ENCODE measurements around the gene CD180.

Gene CD180

DNA sequence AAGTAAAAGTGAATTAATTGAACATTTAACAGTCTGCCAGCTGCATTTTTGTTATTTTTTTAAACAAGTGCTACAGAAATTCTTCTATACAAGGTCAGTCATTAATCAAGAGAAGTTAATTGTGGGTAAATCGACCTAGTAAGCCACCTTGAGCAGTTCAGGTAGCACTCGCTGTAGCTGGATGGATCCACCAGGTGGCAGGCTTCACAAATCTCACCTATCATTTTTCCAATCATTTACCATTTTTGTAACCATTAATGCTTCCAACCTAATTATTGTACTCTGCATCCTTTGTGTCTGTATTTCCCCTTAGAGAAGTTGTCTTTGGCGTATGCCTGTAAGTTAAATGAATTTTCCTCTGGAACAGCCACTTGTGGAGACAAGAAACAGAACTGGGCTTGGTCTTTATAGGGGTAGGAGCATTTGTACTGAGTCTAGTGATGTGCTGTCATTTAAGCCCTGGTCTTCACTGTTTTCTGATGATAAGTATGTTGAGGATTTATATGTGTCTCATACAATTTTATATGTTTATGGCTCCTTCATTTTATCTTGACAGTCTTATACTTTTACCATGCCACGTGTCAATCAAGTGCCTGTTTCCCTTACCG, 39.5 kb downstream of the CD180 start:
- DNase-seq, result peak; percentile 4

DNA sequence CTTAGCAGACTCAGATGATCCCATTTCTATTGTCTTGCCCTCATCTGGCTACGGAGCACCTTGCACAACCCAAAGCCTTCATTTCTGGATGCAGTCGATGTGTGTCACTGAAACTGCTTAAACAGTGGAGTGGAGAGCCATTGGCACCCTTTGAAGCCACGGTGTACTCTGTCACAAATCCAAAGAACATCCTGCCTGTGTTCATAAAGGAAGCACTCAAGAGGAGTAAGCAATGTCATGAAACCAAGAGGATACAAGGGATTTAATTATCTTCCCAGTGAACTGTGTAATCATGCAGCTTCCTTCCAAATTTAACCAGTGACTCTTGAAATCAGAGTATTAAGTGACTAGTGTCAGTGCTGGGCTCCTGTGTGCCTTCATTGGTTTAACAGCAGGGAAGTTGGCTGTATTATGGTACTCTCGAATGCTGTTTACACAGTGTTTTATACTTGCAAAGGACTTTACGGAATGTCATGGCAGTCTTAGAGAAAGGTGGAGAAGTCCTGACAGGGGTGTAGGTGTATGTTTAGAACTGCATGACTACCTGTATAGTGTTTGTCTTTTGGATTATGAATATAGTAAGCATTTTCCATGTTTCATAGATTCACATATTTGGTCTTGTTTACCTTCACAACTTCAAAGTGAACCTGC, 41.9 kb downstream of the CD180 start:
- no peak for DNase-seq

DNA sequence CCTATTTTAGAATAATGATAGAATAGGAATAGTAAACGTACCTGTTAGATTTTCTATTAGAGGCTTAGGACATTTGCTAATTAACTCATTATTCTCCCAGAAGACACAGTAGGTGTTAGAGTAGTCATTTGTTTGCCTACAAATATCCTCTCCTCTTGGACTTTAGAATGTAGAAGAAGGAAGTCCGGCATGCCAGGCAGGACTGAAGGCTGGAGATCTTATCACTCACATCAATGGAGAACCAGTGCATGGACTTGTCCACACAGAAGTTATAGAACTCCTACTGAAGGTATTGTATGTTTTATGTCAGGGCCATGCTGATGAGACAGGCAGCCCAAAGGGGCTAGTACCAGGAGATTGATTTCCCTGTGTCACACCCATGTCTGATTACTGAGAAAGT, 43.3 kb downstream of the CD180 start:
- no peak for DNase-seq

DNA sequence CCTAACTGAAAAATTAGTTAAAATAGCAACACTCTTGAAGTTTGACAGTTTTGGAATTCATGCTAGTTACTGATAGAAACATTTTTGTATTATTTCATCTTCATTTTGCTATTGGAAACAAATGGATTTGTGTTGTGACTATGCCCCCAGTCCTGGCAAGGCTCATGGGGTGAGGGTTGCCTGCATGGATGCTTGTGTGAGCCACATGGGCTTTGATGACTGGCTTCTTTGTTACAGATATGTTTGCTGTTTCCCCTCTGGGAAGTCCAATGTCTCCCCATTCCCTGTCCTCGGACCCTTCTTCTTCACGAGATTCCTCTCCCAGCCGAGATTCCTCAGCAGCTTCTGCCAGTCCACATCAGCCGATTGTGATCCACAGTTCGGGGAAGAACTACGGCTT, 44.2 kb downstream of the CD180 start:
- no peak for DNase-seq

DNA sequence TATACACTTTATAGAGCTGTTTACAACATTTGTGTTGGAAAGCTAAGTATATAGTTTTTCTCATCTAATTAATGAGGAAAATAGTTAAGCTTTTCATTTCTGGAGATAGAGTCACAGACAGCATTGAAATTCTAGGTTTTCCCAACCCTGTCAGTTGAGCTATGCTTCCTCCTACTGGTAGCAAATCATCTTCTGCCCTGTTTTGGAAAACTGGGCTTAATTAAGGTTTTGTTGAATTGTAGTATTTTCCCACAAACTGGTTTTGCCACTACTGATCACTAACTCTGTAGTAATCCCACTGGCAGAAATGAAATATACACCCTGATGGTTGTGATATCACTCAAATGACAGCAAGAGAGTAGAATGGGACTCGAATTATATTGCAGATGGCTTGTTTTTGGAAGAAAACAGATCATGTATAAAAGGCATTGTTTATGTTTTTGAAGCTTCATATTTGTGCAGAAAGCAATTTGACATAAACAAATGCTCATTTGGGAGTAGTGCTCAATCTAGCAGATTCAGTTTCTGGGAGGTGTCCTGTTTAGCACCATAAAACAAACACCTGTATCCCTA, 46.6 kb downstream of the CD180 start:
- no peak for DNase-seq

DNA sequence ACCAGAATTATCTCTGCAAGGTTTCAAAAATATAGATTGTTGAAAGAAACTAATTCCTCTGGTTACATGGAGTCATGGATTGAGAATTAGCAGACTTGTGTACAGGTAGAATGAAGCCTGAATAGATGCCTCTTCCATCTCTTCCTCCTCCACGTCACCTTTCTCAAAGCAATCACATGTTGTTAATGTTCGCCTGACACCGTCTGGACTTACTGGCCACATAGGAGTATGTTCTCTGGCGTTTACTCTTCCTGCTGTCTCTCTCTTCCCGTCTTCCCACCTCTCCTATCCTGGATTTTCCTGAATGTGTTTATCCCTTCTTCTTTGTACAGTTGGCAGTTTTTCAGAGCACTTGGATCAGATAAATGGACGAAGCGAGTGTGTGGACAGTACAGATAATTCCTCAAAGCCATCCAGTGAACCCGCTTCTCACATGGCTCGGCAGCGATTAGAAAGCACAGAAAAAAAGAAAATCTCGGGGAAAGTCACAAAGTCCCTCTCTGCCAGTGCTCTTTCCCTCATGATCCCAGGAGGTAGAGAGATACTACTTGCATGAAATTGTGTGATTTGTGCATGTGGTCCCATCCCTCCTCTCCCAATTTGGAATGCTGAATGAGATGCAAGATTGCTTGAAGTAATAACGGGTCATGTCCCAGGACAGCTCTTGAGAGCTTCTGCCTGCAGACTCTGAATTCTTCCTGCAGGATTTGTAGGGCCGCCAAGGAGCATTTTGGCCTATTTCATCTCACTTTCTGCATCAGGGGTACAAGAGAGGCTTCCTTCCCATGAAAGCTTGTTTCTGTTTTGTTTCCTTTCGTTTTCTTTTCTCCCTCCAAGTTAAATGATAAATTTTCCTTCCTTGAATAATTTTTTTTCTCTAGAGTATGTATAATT, 47.3 kb downstream of the CD180 start:
- no peak for DNase-seq

DNA sequence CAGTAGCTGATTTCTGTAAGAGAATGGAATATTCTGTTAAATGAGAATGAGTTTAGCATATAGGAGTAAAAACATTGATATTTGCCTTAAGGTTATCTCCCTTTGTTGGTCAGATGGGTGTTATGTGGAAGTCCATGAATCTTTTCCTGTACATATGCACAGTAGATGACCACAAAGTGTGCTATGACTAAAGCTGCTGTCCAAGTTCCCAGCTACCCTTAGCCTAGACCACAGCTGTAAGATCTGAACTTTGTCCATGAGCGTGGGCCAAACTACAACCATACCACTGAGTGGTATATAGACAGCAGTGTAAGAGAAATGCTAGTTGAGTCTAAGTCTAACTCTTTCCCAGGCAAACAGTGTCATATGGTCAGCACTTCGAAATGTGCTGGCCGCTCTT, 48.8 kb downstream of the CD180 start:
- DNase-seq, result no peak

DNA sequence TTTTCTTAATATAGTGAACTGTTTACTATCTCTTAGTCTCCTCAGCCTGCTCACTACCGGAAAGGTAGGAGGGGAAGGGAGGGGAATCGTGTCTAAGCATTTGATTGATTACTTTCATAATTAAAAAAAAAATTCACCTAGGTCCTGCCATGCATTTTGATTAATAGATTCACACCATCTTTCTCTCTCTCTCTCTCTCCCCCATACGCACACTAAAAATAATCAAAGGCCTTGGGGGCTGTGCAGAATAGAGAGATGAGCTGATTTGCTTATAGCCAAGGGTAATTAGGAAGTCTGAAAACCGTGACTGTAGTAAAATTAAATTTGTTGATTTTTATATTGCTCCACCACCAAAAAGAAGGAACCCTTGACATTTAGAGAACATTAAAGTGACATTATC, 49.6 kb downstream of the CD180 start:
- no peak for DNase-seq

DNA sequence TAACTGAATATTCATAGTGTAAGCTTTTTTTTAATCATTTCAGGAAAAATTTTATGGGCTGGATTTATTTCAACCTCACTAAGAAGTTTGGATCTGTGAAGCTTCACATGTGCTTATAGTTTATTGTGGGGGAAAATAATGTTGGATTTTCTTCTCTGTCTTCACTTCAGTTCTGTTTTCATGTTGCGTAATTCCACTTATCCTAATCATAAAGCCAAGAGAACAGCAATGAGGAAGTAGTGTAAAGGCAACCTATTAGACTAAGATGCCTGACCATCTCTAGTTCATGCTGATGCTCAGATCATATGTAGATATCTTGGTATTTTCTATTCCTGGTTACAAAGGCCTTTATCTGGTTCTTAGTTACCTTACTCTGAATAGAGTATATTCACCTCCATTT, 50.0 kb downstream of the CD180 start:
- no peak for DNase-seq

DNA sequence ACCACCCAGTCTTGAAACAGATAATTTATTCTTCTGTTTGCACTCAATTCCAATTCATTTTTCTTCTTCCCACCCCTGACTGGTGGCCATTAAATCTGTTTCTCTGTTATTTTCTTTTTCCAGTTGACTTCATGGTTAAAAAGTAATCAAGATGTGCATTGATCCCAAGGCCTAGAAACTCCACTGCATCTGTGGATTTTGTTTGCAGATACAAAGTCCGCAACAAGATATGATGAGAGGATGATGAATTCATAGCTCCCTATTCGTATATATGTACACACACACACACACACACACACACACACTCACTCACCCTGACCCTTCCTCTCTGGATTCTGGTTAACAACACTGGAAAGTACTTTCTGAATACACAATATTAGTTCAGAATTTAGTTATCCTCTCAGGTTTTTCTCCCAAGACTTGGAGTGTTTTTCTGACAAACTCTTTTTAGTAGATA, 52.4 kb downstream of the CD180 start:
- no peak for DNase-seq

DNA sequence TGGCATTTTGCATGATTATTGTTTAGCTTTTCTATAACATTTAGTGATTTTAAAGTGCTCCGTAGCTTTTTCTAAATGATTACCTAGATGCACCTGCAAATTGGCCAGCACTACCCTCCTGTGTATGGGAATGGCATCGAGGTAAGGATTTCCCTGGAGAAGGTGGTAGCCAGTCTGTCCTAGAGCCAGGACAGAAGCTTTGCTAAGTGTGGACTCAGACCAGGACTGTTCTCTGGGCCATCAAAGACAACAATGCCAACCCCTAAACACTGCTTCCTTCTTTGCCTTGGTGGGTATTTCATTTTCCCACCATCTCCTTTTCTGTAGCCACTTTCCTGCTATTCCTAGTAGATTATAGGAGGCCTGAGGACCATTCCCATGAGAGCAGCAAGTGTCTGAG, 53.0 kb downstream of the CD180 start:
- DNase-seq, result no peak

DNA sequence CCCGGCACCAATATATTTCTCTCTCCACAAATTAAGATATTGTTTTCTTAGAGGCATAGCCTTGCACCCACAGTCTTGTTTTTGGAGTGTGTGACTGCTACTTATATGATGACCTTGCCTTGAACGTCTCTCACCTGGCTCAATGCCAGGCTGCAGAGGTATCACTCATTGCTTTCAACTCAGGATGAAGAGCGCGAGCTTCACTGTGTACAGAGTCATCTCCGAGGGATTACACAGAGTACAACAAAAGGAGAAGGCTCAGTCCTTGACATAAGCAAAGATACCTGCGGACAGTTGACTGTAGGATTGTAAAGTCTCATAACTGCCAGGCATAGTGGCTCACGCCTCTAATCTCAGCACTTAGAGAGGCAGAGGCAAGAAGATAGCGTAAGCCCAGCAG, 53.8 kb downstream of the CD180 start:
- no peak for DNase-seq

DNA sequence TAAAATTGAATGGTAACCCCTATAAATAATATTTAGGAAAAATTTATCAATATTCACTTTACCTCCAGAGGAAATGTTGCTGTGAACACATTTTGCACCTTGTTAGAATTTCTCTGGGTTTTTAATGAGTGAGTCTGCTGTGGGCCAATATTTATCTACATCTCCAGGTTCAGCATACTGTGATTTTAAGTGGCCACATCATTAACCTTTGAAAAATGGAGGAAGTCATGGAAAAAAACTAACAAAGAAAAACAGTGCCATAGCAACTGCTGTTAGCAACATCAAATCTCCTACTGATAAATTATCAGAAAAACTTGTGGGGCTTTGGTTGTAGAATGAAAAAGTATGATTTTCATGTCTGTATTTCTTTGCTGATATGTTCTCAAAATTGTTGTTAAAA, 55.0 kb downstream of the CD180 start:
- DNase-seq, result no peak

DNA sequence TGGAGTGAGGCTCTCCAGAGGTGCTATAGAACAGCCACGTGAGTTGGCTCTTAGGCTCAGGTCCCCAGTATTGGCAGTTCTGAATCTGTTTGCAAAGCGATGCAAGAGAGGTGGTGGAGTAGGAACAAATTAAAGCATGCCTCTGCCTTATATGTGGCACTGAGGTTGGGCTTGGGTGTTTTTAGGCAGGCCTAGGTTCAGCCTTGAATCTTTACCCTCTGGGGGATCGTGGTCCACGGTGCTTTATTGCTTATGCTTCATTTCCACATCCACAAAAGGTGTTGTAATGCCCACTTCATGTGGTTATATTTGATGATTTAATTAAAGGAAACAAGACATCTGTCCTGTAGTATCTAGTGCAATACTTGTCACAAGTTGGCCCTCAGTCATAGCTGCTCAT, 56.2 kb downstream of the CD180 start:
- no peak for DNase-seq

DNA sequence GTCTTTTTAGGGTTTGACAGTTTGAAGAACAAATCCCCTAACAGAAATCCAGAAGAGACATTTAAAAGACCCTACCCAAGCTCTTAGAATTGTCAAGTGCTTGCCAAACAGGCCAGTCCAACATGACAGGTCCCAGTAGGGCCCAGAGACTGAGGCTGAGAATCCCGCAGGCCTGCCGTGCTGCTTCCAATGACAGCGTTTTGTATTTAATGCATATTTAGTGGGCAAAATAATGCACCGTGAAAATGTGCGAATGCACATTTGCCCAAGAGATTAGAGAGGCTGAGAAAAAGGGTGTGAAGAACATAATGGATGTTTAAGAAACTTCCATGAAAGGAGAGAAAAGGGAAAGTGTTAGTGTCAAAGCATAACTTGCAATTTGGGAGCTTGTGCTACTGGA, 57.6 kb downstream of the CD180 start:
- no peak for DNase-seq

DNA sequence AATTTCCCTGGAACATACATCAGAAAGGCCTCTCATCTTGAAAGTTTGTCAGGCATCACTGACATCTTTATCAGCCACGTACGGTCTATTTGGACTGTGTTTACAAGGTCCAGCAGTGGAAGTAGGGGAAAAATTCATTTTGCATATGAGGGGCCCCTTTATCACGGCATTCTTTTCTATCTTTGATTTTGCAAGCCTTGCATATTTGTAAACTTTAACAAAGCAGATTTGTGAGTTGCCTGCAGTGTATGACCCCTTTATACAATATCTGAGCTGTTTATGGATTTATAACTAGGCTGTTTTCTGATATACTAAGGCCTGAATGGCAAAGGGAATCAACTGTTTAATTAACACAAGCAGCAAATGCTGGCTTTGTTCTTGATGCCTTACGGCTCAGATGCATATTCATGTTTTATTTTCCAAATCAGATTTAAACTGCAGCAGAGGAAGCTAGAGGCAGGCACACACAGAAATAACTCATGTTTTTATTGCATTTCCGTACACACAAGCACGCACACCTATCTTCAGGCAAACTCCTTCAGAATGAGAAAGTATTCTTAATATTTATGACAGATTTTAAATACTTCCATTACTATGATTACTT, 61.1 kb downstream of the CD180 start:
- peak; percentile 10 for DNase-seq

DNA sequence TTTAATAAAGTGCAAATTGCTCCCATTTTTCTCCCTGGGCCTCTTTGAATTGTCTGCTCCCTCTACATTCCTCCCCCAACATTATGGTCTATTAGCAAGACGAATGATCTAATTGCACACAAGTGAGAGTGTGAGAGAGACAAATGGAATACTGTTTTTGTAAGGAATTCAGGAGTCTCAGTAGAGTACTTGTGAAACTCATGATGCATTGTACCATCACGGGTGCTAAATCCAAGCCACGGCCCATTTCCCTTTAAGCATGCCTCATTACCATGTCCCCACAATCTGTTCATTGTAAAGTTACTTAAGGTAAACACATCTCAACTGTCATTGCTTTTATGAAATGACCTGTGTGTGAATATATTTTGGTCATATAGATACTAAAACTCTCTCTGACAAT, 62.8 kb downstream of the CD180 start:
- DNase-seq, result no peak

DNA sequence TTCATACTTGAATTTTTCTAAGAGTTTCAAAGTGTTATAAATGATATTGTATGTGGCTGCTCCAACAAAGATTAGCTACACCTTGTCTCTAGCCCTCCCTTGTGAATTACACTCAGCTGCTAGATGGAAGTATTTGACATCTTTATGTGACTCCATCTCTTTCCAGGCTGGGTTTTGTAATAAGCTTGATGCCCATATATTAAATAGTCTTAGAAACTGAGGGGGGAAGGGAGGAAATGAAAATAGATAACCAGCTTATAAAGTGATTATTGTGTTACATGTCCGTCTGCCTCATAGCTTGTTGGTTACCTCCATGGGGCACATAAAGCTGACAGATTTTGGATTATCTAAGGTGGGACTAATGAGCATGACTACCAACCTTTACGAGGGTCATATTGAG, 63.4 kb downstream of the CD180 start:
- DNase-seq, result no peak

DNA sequence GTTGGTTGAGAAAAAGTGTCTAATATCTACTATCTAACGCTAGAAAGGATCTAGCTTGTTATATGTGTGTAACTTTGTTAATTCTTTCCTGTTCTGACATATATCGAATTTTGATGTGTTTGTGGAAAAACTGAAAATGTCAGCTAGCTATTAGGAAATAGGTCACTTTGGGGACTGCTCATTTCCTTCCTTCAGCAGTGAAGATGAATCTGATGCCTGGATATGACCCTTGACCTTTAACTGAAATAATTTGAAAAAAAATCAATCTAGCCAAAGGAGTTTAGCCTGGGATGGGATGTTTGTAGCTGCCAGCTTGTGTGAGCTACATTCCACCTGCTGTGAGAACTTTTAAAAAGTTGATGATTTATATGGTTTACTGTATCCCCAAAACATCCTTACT, 66.8 kb downstream of the CD180 start:
- DNase-seq, result no peak
